Renal pelvis (tissue), 4 donors: ENCODE data around the gene PLCH1. TPM values are rescaled to one million over a fixed set of nuclear protein-coding genes. Genes with fewer than 3 reads are reported as not detected.

Experiments used
- DNase-seq: peaks from one replicate; pipeline ENCODE4 v3.0.0-alpha.2; 2013
- polyA plus RNA-seq, 3 donors: library from polyadenylated mRNA; unstranded; fragments of 120-200 nt; gene quantifications; one replicate each; pipeline ENCODE4 v1.2.1, GENCODE V29; 2013; ENCODE audit not compliant: insufficient read length in 3 of 3

The PLCH1 gene
- polyA plus RNA-seq, 3 donors, result 10.7 to 12.8 (median 12.0) TPM

- no peak for DNase-seq
Measured at GRCh38 chr3:155688481-155688880, 56.4 kb downstream of the PLCH1 start.

DNA sequence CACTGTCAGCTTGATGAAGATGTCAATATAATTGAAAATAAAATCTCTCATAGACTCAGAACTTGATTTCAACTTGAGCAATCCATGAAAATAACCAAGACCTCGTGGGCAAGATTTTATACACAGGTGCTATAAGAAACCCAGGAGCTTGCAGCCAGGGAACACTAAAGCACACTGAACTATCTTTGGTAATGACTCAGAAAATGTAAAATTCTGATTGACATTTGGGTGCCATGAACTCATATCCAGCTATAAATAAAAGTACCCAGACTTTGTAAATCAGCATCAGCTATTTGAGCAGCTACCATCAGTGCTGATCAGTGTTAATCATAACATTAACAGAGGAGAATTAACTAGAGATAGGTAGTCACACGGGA lies 61.5 kb downstream of the PLCH1 start:
- no peak for DNase-seq

- DNase-seq, result no peak
Measured at GRCh38 chr3:155682426-155683343, 62.2 kb downstream of the PLCH1 start.

DNA sequence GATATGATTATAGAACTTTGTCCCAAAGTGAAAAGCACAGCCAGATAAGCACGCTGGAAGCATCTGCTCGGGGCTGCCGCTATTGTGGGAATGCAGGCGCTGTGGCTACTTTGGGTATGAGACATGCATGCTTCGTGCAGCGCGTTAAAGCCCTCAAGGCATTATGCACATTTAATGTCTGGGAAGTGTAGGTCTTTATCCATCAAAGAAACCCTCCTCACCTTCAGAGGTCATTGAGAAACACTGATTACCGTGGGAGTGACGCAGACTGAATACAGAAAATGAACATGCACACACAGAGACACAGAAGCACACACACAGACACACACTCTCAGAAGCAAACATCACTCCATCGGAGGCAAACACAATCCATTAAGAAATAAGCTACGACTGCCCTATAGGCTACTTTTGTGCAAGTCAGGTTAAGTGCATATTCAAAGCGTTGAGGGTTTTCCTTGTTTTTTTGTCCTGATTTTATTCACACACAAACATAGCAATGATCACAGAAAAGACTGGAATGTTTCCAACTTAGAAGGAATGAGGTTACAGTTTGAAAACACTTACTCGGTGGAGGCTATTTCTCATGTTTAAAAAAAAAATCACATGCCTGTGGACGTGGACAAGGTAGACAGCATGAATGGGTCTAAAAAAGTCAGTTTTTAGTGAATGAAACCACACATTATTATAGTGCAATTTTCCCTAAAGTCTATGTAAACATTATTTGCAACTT lies 68.5 kb downstream of the PLCH1 start:
- no peak for DNase-seq

DNA sequence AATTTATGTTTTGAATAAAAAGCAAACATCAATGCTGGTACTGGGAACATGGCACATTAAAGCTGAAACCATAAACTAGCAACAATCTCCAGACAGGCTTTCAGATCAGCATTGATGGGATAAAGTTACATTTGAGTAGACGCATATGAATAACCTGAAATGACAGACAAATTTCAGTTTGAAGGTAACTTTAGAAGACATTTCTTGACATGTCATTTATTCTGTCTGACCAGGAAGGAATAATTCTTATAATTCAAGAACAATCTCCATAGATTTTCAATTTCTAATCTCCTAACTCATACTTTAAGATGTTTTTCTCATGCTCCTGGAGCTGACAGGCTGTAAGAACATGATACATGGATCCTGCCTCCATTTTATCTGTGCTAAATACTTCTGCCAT lies 69.8 kb downstream of the PLCH1 start:
- no peak for DNase-seq

DNA sequence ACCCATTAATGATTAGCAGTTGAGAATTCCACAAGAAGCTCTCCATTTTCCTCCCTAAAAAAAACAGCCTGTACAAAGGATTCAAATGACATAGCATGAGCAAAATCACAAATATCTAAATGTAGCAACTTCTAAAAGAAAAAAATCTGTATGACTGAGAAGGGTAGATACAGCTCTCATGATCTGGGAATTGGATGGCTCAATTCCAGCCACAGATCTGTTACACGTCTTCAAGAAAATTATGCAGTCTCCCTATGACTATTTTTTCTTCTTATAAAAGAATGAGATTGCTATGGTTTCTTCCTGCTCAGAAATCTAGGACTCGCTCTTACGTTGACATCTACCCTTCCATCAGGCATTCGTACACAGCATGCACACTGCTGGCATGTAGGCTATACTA lies 71.5 kb downstream of the PLCH1 start:
- DNase-seq, result no peak

GRCh38 chr3:155670335-155670734 lies 74.5 kb downstream of the PLCH1 start:
- no peak for DNase-seq

DNA sequence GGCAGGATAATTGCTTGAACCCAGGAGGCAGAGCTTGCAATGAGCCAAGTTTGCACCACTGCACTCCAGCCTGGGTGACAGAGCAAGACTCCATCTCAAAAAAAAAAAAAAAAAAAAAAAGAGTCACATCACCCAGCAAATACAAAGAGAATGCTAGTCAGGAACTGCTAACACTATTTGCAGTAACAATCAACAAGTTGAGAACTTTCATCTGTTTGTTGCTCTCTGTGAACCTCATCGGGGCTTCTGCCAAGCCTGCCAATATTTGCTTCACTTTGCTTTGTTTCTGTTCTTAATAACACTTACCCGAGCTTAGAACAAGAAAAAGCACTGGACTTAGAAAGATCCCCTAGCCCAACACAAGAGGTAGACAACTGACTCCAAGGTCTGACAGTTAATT lies 76.9 kb downstream of the PLCH1 start:
- DNase-seq, result no peak

- DNase-seq, result no peak
Measured at GRCh38 chr3:155664925-155665695, 79.8 kb downstream of the PLCH1 start.

GRCh38 chr3:155663467-155664212 lies 81.2 kb downstream of the PLCH1 start:
- DNase-seq, result no peak

DNA sequence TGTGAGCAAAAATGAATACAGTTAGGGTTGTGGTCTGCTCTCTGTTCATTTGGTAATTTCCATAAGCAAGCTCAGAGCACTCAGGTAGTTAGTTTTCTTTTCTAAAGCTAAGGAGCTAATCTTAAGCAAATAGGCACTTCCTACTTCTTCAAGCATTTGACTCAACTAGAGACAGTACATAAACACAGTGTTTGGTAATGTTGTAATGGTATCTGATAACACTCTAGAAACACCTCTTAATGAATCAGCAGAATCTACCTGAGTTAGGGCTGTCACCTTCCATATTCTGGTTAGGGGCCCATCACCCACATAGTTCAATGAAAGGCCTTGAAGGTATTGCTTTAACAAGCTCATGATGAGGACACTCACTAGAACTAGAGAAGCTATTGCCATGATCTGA lies 83.1 kb downstream of the PLCH1 start:
- DNase-seq, result no peak

GRCh38 chr3:155661042-155661441 lies 83.8 kb downstream of the PLCH1 start:
- DNase-seq, result no peak

GRCh38 chr3:155658671-155659261 lies 86.1 kb downstream of the PLCH1 start:
- no peak for DNase-seq

DNA sequence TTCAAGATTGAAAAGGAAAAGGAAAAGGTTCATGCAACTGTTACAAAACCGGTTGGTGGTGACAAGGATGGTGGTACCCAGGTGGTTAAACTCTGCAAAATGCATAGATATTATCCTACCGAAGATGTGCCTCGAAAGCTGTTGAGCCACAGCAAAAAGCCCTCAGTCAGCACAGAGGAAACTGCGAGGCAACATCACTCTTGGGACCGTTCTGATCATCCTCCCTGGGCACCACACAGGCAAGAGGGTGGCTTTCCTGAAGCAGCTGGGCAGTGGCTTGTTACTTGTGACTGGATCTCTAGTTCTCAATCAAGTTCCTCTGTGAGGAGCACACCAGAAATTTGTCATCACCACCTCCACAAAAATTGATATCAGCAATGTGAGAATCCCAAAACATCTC lies 86.9 kb downstream of the PLCH1 start:
- no peak for DNase-seq

GRCh38 chr3:155657161-155657560 lies 87.7 kb downstream of the PLCH1 start:
- DNase-seq, result no peak

- DNase-seq, result no peak
Measured at GRCh38 chr3:155656466-155656865, 88.4 kb downstream of the PLCH1 start.

GRCh38 chr3:155651489-155652218 lies 93.2 kb downstream of the PLCH1 start:
- no peak for DNase-seq

- DNase-seq, result no peak
Measured at GRCh38 chr3:155648013-155648591, 96.8 kb downstream of the PLCH1 start.

DNA sequence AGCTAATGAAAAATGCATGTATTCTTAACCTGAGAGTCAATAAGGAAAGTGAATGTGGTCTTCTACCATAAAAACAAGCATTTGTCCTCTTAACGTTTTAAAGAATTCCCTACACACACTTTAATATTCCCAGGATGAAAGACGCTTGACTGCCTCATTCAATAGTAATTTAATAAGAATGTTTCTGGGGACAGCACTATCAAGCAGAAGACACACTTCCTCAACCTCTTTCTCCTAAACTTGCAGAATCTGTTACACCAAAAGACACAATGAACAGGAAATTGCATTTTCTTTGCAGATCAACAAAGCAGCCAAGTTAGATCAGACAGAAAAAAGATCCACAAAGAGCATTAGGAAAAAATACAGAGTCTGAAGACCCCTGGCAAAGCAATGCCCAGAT lies 97.7 kb downstream of the PLCH1 start:
- no peak for DNase-seq

DNA sequence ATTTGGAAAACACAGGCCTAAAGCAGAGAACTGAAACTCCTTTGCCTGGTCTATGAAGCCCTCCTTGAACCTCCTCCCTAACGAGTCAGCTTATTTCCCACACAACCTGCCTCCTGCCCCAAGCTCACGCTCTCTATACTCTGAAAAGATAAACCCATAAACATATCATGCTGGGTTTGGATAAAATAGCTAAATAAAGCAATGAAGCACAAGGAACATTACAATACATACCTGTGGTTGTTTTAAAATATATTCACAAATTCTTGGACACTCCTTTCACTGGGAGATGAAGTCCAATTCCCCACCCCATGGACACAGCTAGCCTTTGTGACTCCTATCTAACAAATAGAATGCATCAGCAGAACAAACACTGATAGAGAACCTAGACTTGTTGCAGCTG lies 98.2 kb downstream of the PLCH1 start:
- DNase-seq, result no peak
